DMS153 treated with DMSO at 0.1 percent for 48 hours (cell line): ENCODE results near the gene FCHO1.

ENCODE experiments used
- DNase-seq: peaks from one replicate; lab custom pipeline; 2025; ENCODE audit not compliant: unreplicated experiment; lab: John Stamatoyannopoulos, UW

Gene FCHO1

GRCh38 chr19:17826508-17827056 lies 75.3 kb downstream of the FCHO1 start:
- DNase-seq = no peak

GRCh38 chr19:17829855-17830566 lies 78.7 kb downstream of the FCHO1 start:
- peak; percentile 63 for DNase-seq

GRCh38 chr19:17830567-17831418 lies 79.5 kb downstream of the FCHO1 start:
- DNase-seq = peak; percentile 73

GRCh38 chr19:17831419-17831888 lies 80.2 kb downstream of the FCHO1 start:
- no peak for DNase-seq

GRCh38 chr19:17832443-17833208 lies 81.3 kb downstream of the FCHO1 start:
- DNase-seq = no peak

GRCh38 chr19:17834350-17835181 lies 83.3 kb downstream of the FCHO1 start:
- DNase-seq = no peak

- DNase-seq = no peak
Measured at GRCh38 chr19:17835182-17836006, 84.1 kb downstream of the FCHO1 start.

- no peak for DNase-seq
Measured at GRCh38 chr19:17836530-17836929, 85.3 kb downstream of the FCHO1 start.

- no peak for DNase-seq
Measured at GRCh38 chr19:17837972-17838371, 86.7 kb downstream of the FCHO1 start.
